HL-60 (cell line): ENCODE results near the gene ANK3.

Experiments used
- DNase-seq, 2 experiments: peaks; one replicate each; pipeline ENCODE4 v3.0.0-alpha.2; 2010 to 2020; ENCODE audit warnings: low read depth in 1 of 2, low spot score in 1 of 2
- H3K27ac ChIP-seq: fragments of 250-450 bp; sonication (Bioruptor Pico); replicated peaks from 2 replicates; pipeline ENCODE4 v1.5.1; 2020; ENCODE audit warnings: mild to moderate bottlenecking, moderate library complexity
- H3K27me3 ChIP-seq: fragments of 250-450 bp; sonication (Bioruptor Pico); 2 replicates; pipeline ENCODE4 v1.5.1; 2021; ENCODE audit warnings: mild to moderate bottlenecking, moderate library complexity; ENCODE audit not compliant: insufficient read depth, poor library complexity, severe bottlenecking
- H3K4me3 ChIP-seq: replicated peaks from 2 replicates; pipeline ENCODE4 v1.5.1; 2011; ENCODE audit warnings: mild to moderate bottlenecking, control low read depth, low read length; ENCODE audit not compliant: insufficient read depth
- GABPA ChIP-seq: IDR thresholded peaks from 2 replicates; pipeline ENCODE4 v1.6.1; 2012; ENCODE audit warnings: low read depth
- POLR2AphosphoS5 ChIP-seq: IDR thresholded peaks from 2 replicates; pipeline ENCODE4 v1.6.1; 2012; ENCODE audit warnings: low read depth
- REST ChIP-seq: IDR thresholded peaks from 2 replicates; pipeline ENCODE4 v1.6.1; 2012; ENCODE audit warnings: low read depth; ENCODE audit not compliant: insufficient replicate concordance
- SPI1 ChIP-seq: IDR thresholded peaks from 2 replicates; pipeline ENCODE4 v1.6.1; 2012; ENCODE audit warnings: low read depth, mild to moderate bottlenecking, borderline replicate concordance
- TF ChIP-seq, protein P1 (sequence below): IDR thresholded peaks from one replicate; pipeline ENCODE4 v1.5.1; 2011; ENCODE audit warnings: low read length, control low read depth, inconsistent platforms; ENCODE audit not compliant: insufficient read depth

The ANK3 gene

DNA sequence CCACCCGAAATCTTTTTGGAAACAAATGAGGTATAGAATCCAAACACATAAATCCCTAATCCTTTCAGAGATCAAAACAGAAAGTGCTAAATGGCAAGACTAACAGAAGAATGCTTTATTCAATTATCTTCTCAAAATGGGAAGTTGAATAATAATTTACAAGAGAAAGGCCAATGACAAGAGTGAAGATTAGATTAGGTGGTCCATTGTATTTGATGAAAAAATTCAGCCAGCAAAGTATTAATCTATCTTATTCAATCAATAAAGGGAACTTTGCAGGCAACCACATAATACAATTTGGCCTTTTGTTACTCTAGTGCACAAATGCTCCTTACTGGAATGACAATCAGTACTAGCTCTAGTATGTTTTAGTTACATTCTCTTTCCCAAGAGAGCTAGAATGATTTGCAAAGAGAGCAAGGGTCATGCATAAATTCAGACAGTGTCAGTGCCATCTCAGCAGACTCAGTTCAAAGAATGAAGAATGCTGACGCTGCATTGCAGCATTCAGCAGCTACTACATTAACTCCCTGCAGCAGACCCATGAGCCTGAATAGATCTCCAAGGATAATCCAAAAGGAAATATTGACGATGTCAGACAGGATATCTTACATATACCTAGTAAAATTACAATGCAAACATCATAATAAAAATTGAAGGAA lies 131.8 kb downstream of the ANK3 start:
- no peak for DNase-seq
- Histone ChIP-seq H3K27ac (no peak overlapping the region), H3K27me3 (no peaks in the 10 kb centered on the region), H3K4me3 (no peak overlapping the region)
- no peak for TF ChIP-seq SPI1
- no peak for TF ChIP-seq REST
- no peak for TF ChIP-seq GABPA
- TF ChIP-seq POLR2AphosphoS5: no peak
- TF ChIP-seq, protein P1, sequence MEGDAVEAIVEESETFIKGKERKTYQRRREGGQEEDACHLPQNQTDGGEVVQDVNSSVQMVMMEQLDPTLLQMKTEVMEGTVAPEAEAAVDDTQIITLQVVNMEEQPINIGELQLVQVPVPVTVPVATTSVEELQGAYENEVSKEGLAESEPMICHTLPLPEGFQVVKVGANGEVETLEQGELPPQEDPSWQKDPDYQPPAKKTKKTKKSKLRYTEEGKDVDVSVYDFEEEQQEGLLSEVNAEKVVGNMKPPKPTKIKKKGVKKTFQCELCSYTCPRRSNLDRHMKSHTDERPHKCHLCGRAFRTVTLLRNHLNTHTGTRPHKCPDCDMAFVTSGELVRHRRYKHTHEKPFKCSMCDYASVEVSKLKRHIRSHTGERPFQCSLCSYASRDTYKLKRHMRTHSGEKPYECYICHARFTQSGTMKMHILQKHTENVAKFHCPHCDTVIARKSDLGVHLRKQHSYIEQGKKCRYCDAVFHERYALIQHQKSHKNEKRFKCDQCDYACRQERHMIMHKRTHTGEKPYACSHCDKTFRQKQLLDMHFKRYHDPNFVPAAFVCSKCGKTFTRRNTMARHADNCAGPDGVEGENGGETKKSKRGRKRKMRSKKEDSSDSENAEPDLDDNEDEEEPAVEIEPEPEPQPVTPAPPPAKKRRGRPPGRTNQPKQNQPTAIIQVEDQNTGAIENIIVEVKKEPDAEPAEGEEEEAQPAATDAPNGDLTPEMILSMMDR: no peak

- no peak overlapping the region for H3K4me3 ChIP-seq
- H3K27ac ChIP-seq: no peak overlapping the region
- H3K27me3 ChIP-seq: no peaks in the 10 kb centered on the region
- TF ChIP-seq POLR2AphosphoS5 (no peak), REST (no peak), SPI1 (no peak), GABPA (no peak)
- TF ChIP-seq, protein P1: no peak
- DNase-seq: no peak
Observed at GRCh38 chr10:60254776-60255175, 134.9 kb downstream of the ANK3 start.

- DNase-seq: no peak
- Histone ChIP-seq H3K27me3 (no peaks in the 10 kb centered on the region), H3K27ac (no peak overlapping the region), H3K4me3 (no peak overlapping the region)
- TF ChIP-seq SPI1 (no peak), GABPA (no peak), REST (no peak), POLR2AphosphoS5 (no peak)
- TF ChIP-seq, protein P1: no peak
Observed at GRCh38 chr10:60253484-60253883, 136.2 kb downstream of the ANK3 start.
